Prostate gland (tissue), 2 donors: ENCODE measurements around the gene BCKDK.
"Not testable (repeated sequence)": the region's sequence is repeated elsewhere in the genome, so short reads cannot be mapped to it uniquely, and the experiment has no call there.

Source experiments
- POLR2A ChIP-seq: fragments of 450-650 bp; IDR thresholded peaks from one replicate; pipeline ENCODE4 v1.6.1; 2016; ENCODE audit warnings: antibody characterized with exemption, mild to moderate bottlenecking
- POLR2AphosphoS5 ChIP-seq: sonication (generic); formaldehyde crosslinking; IDR thresholded peaks from one replicate; pipeline ENCODE4 v1.6.1; 2017; ENCODE audit warnings: antibody characterized with exemption
- TF ChIP-seq, protein P1 (sequence below), 4 experiments: fragments of 200-600 bp in 2 of 4; fragments of 450-650 bp in 2 of 4; sonication (generic) in 2 of 4; IDR thresholded peaks; 1 replicate in 3 of 4; 2 replicates in 1 of 4; pipeline ENCODE4 v1.5.1; 2016 to 2019; ENCODE audit warnings: antibody characterized with exemption in 4 of 4, mild to moderate bottlenecking in 2 of 4, moderate library complexity in 2 of 4

DNA sequence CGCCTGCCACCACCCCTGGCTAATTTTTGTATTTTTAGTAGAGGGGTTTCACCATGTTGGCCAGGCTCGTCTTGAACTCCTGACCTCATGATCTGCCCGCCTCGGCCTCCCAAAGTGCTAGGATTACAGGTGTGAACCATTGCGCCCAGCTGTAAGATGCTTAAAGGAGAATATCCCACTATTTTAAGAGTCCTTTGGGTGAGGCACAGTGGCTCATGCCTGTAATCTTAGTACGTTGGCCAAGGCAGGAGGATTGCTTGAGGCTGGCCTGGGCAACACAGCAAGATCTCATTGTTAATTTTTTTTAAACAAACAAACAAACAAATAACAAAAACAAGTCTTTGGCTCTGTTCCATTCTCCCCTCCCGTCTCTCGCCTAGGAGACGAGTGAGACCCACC, 32.9 kb downstream of the BCKDK start:
- TF ChIP-seq POLR2A, POLR2AphosphoS5: not testable (repeated sequence)
- TF ChIP-seq, protein P1, sequence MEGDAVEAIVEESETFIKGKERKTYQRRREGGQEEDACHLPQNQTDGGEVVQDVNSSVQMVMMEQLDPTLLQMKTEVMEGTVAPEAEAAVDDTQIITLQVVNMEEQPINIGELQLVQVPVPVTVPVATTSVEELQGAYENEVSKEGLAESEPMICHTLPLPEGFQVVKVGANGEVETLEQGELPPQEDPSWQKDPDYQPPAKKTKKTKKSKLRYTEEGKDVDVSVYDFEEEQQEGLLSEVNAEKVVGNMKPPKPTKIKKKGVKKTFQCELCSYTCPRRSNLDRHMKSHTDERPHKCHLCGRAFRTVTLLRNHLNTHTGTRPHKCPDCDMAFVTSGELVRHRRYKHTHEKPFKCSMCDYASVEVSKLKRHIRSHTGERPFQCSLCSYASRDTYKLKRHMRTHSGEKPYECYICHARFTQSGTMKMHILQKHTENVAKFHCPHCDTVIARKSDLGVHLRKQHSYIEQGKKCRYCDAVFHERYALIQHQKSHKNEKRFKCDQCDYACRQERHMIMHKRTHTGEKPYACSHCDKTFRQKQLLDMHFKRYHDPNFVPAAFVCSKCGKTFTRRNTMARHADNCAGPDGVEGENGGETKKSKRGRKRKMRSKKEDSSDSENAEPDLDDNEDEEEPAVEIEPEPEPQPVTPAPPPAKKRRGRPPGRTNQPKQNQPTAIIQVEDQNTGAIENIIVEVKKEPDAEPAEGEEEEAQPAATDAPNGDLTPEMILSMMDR (IDR thresholded peaks at IDR 0.05), result not testable (repeated sequence)
